Fibroblast of skin of scalp (primary cell): Measurements from ENCODE around the gene RSPRY1.

Experiments
- DNase-seq: peaks from one replicate; pipeline ENCODE4 v3.0.0-alpha.2; 2013

Gene RSPRY1

DNA sequence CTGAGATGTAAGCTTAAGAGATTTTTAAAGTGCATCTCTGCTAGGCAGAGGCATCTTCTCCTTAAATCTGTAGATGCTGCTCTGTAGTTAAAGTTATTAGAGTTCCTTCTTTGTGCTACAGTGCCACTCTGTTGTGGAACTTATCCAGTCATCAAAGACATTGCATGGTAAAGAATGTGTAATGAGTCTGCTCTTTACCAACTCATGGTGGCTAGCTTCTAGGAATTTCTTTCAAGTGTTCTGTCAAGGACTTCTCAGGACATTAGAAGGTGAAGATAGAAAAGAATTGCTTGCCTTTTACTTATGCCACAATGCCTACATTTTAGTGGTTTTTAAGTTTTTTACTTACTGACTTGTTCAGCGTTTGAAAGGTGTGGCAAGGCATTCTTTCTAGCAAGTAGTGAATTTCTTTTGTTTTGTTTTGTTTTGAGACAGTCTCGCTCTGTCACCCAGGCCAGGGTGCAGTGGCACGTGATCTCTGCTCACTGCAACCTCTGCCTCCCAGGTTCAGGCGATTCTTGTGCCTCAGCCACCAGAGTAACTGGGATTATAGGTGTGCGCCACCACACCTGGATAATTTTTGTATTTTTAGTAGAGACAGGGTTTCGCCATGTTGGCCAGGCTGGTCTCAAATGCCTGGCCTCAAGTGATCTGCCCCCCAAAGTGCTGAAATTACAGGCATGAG lies 38.7 kb downstream of the RSPRY1 start:
- DNase-seq, result no peak

GRCh38 chr16:57225978-57226377 lies 39.8 kb downstream of the RSPRY1 start:
- no peak for DNase-seq

DNA sequence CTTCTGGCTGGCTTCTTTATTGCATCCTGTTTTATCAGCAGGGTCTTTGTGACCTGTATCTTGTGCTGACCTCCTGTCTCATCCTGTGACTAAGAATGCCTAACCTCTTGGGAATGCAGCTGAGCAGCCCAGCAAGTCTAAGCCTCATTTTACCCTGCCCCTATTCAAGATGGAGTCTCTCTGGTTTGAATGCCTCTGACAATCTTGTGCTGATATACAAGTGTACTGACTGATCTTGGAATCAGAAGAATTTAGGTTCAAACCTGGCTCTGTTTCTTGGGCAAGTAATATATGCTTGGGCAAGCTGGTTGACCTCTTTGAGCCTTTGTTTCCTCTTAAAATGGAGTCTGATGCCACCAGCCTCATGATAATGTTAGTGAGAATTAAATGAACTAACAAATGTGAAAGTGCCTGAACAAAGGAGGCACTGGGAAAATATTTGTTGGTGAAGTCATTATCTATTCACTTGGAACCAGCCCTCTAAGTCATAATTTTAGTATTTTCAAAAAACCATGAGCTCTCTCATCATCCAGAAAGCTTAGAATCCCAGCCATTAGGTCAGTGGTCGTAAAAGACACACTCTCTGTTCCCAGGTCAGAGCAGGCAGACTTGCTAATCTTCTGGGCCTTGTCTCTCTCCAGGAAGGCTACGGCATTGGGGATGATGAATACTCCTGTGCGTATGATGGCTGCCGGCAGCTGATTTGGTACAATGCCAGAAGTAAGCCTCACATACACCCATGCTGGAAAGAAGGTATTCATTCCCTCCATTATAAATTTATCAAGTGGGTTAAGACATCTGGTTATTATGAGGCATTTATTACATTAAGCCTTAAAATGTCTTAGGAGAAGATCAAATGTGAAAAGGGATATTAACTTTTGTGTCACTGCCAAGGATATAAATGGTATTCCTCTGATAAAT lies 40.8 kb downstream of the RSPRY1 start:
- DNase-seq, result no peak

DNA sequence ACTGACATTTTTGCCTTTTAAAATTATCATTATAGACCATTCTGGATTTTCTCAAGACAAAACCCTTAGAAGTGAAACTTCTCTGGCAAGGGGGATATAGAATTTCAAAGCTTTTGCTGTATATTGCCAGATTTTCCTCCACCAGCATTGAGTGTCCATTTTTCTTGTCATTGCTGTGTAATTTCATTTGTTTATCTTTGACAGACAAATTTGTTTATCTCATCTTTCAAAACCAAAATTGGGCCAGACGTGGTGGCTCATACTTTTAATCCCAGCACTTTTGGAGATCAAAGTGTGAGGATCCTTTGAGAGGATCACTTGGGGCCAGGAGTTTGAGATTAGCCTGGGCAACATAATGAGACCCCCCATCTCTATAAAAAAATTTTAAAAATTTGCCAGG lies 43.0 kb downstream of the RSPRY1 start:
- no peak for DNase-seq

DNA sequence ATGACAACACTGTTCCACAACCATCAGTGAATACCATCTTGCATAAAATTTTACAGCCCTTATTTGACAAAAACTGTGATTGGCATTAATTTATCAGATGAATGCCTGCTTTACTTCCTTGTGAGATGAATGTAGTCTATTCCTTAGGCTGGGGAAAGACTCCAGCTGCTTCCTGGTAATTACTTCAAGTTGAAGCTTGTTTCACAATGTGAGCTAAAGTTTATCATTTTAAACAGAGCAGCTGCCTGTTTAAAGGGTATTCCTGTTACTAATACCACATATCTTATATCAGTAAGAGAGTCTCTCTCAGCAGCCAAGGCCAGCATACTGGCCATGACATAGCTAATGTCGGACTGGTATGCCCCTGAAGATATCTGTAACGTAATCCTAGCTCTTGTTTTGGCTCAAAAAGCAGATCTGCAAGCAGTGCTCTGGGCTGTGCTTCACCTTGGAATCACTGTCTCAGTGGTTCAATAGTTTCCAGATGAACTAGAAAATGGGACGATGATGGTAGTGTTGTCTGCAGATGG lies 45.8 kb downstream of the RSPRY1 start:
- no peak for DNase-seq

DNA sequence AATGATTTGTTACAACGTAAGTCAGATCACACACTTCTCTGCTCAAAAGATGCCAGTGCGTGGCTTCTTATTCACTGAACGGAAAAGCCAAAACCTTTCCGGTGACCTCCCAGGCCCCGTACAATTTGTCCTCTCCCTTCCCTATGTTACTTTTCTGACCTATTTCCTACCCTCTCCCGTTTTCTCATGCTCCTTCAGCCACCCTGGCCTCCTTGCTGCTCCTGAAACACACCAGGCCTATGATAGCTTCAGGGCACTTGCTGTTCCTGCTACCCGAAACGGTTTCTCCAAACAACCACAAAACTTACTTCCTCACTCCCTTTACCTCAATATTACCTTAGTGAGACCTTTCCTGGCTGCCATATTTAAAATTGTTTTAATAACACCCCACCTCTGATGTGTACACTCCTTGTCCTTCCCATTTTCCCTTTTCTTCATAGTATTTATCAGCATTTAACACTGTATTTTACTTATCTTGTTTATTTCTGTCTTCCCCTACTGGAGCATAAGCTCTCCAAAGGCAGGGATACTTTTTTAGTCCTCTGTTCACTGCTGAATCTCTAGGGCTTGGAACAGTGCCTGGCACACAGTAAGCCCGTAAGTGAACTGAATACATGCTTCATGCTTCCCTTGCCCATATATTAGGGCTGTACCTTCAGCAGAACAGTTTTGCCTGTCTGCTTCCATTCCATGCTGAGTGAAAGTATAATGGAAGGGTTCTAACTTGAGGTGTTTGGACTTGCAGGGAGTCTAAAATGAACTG lies 48.0 kb downstream of the RSPRY1 start:
- no peak for DNase-seq

- DNase-seq, result no peak
Observed at GRCh38 chr16:57234707-57235092, 48.6 kb downstream of the RSPRY1 start.

DNA sequence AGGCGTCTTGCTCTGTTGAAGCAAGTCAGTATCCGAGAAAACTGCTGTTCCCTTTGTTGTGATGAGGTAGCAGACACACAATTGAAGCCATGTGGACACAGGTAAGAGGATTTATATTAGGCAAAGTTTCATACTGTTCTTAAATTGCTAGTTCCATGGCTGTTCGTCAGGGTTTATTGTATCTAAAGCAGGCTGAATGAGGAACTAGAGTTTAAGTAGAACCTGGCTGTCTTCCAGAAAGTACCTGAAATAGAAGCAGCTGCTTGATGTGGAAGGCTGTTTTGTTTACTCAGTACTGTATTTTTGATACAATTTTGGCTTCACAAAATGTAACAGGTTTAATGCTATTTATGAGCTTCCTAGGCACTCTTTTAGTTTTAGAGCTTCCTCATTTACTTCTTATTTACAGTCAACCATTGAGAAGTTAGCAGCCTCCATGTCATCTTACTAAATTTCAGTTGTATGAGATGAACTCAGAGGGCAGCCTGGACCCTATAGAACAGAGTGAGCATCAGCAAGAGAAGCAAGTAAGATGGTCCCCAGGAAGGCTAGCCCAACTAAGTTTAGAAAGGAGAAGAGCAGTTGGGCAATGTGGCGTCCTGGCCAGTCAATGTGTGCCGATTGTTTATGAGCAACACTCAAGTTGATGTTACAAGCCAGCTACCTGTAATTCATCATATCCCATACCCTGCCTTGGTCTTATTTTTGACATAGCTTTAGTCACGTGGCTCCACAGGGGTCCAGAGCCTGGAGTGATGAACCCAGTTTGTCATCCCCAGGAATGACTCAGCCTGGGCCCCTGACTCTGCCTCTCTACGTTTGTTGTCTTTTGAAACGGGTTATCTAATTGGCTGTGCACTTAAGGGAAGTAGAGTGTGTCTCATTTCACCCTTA lies 49.2 kb downstream of the RSPRY1 start:
- DNase-seq, result peak; percentile 88

DNA sequence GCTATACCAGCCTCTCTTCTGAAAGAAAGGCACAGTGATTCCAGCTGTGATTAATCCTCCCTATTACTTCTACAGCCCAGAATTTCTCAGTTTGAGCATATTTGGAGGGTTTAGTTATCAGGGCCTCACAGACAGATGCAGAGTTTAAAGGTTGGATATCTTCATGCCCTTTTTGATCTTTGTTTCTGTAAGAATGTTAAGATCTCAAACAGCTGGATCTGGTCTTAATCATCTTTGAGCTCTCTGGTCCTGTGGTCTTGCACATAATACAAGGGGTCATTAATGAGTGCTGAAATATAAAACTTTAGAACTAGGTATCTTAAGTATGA lies 49.9 kb downstream of the RSPRY1 start:
- no peak for DNase-seq

- no peak for DNase-seq
Observed at GRCh38 chr16:57238682-57239081, 52.6 kb downstream of the RSPRY1 start.

DNA sequence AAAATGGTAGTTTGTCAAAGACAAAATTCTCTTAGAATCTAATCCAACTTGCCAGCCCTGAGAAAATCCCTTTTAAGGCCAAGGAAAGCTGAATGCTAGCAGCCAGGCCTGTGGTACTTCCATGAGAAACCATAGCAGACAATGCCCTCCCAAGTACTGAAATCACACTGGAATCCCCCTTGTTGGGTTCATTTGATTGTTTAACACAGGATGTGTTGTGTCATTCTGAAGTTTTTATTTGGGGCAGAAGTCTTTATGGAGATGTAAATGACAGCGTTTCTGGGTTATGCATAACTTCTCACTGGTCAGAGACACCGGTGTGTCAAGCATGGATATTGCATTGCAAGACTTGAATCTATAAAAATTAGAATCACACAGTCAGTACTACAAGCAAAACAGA lies 53.0 kb downstream of the RSPRY1 start:
- DNase-seq, result no peak

- DNase-seq, result no peak
Observed at GRCh38 chr16:57240851-57241250, 54.7 kb downstream of the RSPRY1 start.

DNA sequence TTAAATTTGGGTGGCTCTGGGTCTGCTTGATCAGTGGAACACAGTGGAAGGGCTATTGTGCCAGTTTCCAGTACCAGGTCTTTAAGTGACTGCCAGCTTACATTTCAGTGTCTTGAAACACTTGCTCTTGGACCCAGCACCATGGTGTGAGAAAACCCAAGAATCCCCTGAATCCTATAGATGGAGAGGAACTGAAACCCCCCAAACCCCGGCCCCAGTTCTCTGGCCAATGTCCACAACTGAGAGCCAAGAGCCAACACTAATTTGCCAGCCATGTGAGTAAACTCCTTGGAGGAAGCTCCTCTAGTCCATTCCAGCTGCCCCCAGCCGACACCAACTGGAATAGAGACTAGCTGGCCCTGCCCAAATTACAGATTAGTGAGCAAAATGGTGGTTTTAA lies 56.5 kb downstream of the RSPRY1 start:
- DNase-seq, result no peak

DNA sequence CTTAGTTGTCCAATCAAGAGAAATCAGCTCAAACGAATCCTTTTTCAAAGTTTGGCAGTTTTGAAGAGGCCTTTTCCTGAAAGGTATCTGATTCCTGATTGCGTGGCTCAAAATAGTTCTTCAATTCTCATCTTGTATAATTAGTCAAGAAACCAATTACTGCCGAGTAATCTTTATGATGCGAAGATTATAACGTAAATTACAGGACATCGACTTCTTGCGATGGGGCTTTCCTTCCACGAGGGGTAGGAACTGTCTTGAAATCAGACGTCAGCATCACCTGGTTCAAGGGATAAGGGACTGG lies 58.3 kb downstream of the RSPRY1 start:
- DNase-seq, result no peak

GRCh38 chr16:57244767-57245471 lies 58.8 kb downstream of the RSPRY1 start, which contains the start of gene ARL2BP:
Gene ARL2BP, plus strand, starts transcription at chr16:57245259. Its CDS starts 109 bp downstream, at chr16:57245368.
- peak; percentile 98 for DNase-seq

DNA sequence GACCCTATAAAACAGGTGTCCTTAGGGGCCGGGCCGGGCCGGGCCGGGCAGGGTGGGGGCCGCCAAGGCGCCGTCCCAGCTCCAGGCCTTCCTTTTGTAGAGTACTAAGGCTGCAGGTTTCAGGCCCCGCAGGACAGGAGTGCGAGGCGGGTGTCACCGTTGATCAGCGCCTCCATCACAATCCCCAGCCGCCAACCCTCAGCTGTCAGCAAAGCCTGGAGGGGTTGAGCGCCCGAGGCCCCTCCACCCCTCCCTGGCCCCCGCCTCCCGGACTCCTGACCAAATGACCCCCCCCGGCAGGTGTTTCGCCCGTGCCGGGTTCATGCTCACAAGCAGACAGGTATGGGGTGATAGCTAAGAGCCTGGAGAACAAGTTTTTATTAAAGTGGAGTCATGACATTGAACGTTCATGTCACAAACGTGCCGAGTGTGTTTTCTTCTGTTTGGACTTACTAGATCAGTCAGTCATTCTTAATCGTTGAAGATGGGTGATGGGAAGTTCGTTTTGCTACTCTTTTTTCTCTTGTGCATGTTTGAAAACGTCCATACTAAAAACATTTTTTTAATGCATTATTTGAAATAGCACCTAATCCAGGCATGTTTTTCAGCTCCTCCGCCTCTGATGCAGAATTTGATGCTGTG lies 59.5 kb downstream of the RSPRY1 start:
- no peak for DNase-seq

GRCh38 chr16:57251352-57251751 lies 65.2 kb downstream of the RSPRY1 start:
- DNase-seq, result no peak

GRCh38 chr16:57252148-57252721 lies 66.1 kb downstream of the RSPRY1 start:
- no peak for DNase-seq

GRCh38 chr16:57253466-57253865 lies 67.3 kb downstream of the RSPRY1 start:
- DNase-seq, result no peak

DNA sequence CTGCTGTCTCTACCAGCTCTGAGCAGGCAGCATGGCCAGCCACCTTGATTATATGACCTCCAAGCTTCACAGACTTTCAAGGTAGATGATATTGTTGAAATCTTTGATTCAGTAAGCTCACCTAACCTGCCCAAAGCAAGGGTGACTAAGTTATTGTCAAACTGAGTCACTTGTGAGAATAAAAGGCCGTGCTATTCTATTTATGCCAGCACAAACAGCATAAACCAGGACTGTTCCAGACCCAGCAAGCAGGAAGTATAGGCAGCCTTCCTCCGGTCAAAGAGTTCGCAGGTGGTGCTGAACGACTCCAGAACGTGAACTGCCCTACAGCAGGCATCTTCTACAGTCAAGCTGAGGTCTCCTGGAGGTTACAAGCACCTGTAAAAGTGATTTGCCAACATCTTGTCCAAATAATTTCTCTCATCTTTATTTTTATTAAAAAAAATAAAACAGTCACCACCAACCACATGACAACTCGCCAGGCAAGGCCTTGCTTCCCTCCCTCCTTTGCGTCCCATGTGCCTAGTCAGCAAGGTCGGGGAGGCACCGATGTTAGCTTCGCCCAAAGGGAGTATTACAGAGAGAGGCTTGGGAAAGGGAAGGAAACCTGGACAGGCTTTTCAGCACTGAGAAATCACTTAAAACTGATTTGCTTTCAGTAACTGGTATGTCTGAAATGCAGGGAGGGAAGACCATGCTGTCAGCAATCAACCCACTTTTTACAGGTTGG lies 69.7 kb downstream of the RSPRY1 start:
- no peak for DNase-seq
